ENCODE measurements around the gene RACGAP1. TPM values are rescaled to one million over a fixed set of nuclear protein-coding genes. Genes with fewer than 3 reads are reported as not detected.

RACGAP1 gene
- total and polyA plus RNA-seq, 2 of the 4 experiments (the other 2 are of a cell fraction), result 37.9 to 110 TPM

DNA sequence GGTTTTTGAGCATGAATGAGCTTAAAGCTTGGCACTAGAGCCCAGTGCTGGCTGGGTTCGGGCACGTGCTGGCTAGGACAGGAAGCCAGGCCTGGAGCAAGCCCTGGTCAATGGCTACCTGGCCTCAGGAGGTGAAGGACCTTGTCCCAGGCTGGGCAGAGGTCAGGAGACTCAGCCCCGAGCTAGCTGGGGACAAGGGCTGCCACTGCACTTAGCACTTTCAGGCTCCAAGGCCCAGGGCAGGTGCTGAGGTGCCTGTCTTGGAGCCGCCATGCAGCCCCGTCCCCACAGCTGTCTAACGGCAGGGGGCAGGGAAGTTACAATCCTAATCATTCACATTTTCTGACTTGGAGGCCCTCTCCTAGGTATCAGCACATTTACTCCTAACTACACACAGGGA is 56.8 kb downstream of the RACGAP1 start:
- BruUV-seq (replicated peaks), result no TSS peak

More for the DNA sequence above, 56.8 kb downstream of the RACGAP1 start:
- H2BK5ac ChIP-seq (ENCODE audit: low read depth, low read length, poor library complexity, severe bottlenecking), result no peak overlapping the region
- no peak overlapping the region for H3K23ac ChIP-seq (ENCODE audit: low read depth, low read length)
- in situ Hi-C loops (cut with MboI; ENCODE audit: low sequenced_read_pairs), result loop anchor here (10.0 kb wide), 1 partner anchor 194 kb away; no protein-coding TSS in a partner anchor
- no peak overlapping the region for H3K4me2 ChIP-seq (ENCODE audit: low read depth, low read length)
- no peak overlapping the region for H3K27ac ChIP-seq (ENCODE audit: insufficient read depth, low read length)
- H3K14ac ChIP-seq (replicated peaks; ENCODE audit: low read depth, low read length), result no peak overlapping the region
- no peak overlapping the region for H4K91ac ChIP-seq (ENCODE audit: insufficient read depth, low read depth, low read length)
- H2AFZ ChIP-seq (replicated peaks; ENCODE audit: low read length, poor library complexity), result no peak overlapping the region
- dilution Hi-C loops (cut with HindIII; ENCODE audit: low sequenced_read_pairs, unreplicated experiment), result no loop called here
- no peak overlapping the region for H2AK5ac ChIP-seq (ENCODE audit: low read depth, low read length)
- 72% methylated on average over 3 of the region's 6 CpGs; no CpG with 5 or more reads in 1 of the 2 experiments for WGBS, 2 experiments (ENCODE audit: extremely low coverage in 2 of 2, insufficient read length in 1 of 2)
- no peak for DNase-seq
- TF ChIP-seq RCOR1 (IDR thresholded peaks at IDR 0.05; ENCODE audit: insufficient replicate concordance, low read length) (no peak), BHLHE40 (IDR thresholded peaks at IDR 0.05; ENCODE audit: low read depth, low read length) (no peak), RFX5 (IDR thresholded peaks at IDR 0.05; ENCODE audit: low read depth, low read length) (no peak), MAFK (IDR thresholded peaks at IDR 0.05; ENCODE audit: low read depth, low read length) (no peak), CHD1 (IDR thresholded peaks at IDR 0.05; ENCODE audit: low read depth, low read length) (no peak), POLR2A (IDR thresholded peaks at IDR 0.05; ENCODE audit: low read depth, low read length) (no peak), CEBPB (IDR thresholded peaks at IDR 0.05; ENCODE audit: low read depth, low read length) (no peak), MXI1 (IDR thresholded peaks at IDR 0.05; ENCODE audit: borderline replicate concordance, low read depth, low read length) (no peak), SMC3 (IDR thresholded peaks at IDR 0.05; ENCODE audit: low read depth, low read length) (no peak), MAZ (IDR thresholded peaks at IDR 0.05; ENCODE audit: borderline replicate concordance, low read depth, low read length) (no peak), FOS (IDR thresholded peaks at IDR 0.05; ENCODE audit: low read depth, low read length) (no peak), NFE2L2 (IDR thresholded peaks at IDR 0.05; ENCODE audit: low read depth, low read length) (no peak), RAD21 (IDR thresholded peaks at IDR 0.05; ENCODE audit: low read length) (no peak)
- TF ChIP-seq, protein P1, sequence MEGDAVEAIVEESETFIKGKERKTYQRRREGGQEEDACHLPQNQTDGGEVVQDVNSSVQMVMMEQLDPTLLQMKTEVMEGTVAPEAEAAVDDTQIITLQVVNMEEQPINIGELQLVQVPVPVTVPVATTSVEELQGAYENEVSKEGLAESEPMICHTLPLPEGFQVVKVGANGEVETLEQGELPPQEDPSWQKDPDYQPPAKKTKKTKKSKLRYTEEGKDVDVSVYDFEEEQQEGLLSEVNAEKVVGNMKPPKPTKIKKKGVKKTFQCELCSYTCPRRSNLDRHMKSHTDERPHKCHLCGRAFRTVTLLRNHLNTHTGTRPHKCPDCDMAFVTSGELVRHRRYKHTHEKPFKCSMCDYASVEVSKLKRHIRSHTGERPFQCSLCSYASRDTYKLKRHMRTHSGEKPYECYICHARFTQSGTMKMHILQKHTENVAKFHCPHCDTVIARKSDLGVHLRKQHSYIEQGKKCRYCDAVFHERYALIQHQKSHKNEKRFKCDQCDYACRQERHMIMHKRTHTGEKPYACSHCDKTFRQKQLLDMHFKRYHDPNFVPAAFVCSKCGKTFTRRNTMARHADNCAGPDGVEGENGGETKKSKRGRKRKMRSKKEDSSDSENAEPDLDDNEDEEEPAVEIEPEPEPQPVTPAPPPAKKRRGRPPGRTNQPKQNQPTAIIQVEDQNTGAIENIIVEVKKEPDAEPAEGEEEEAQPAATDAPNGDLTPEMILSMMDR (conservative IDR thresholded peaks at IDR 0.05; ENCODE audit: low read depth, low read length), result no peak
- TF ChIP-seq, protein P2, sequence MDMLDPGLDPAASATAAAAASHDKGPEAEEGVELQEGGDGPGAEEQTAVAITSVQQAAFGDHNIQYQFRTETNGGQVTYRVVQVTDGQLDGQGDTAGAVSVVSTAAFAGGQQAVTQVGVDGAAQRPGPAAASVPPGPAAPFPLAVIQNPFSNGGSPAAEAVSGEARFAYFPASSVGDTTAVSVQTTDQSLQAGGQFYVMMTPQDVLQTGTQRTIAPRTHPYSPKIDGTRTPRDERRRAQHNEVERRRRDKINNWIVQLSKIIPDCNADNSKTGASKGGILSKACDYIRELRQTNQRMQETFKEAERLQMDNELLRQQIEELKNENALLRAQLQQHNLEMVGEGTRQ (IDR thresholded peaks at IDR 0.05; ENCODE audit: low read depth, low read length), result no peak
- TF ChIP-seq, protein P3, sequence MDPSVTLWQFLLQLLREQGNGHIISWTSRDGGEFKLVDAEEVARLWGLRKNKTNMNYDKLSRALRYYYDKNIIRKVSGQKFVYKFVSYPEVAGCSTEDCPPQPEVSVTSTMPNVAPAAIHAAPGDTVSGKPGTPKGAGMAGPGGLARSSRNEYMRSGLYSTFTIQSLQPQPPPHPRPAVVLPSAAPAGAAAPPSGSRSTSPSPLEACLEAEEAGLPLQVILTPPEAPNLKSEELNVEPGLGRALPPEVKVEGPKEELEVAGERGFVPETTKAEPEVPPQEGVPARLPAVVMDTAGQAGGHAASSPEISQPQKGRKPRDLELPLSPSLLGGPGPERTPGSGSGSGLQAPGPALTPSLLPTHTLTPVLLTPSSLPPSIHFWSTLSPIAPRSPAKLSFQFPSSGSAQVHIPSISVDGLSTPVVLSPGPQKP (IDR thresholded peaks at IDR 0.05; ENCODE audit: borderline replicate concordance, low read depth, low read length), result no peak
- no peaks in the 10 kb centered on the region for H3K9me3 ChIP-seq (ENCODE audit: control insufficient read depth, insufficient read depth, low read length)
- H3K18ac ChIP-seq (ENCODE audit: low read depth, low read length), result no peak overlapping the region
- H2BK15ac ChIP-seq (ENCODE audit: low read depth, low read length), result no peak overlapping the region
- no peak overlapping the region for H3K4ac ChIP-seq (ENCODE audit: low read depth, low read length)
- no peak overlapping the region for H3K9ac ChIP-seq (ENCODE audit: low read depth, low read length)
- H3K4me1 ChIP-seq (ENCODE audit: control insufficient read depth, insufficient read depth, low read length), result no peaks in the 10 kb centered on the region
- peaks cover 80% of the 10 kb centered on the region for H3K27me3 ChIP-seq (ENCODE audit: control insufficient read depth, insufficient read depth, low read length)
- H3K56ac ChIP-seq (ENCODE audit: extremely low read depth, insufficient read depth, low read length), result no peak overlapping the region
- no peak overlapping the region for H2BK20ac ChIP-seq (ENCODE audit: low read depth, low read length)
- ChIA-PET CTCF (interaction anchor here (0.7 to 4.0 kb wide), 5 partner anchors 13 to 102 kb away, joined by 3 to 33 read pairs (median 6); no protein-coding TSS in a partner anchor), POLR2A (ENCODE audit: unreplicated experiment) (no interaction called here)
- H2AK9ac ChIP-seq (replicated peaks; ENCODE audit: low read depth, low read length, poor library complexity), result no peak overlapping the region
- no peaks in the 10 kb centered on the region for H3K79me1 ChIP-seq (ENCODE audit: low read depth in 1 of 2, low read length in 2 of 2)
- H4K5ac ChIP-seq (ENCODE audit: low read depth, low read length), result no peak overlapping the region
- no peaks in the 10 kb centered on the region for H3K9me1 ChIP-seq (ENCODE audit: insufficient read depth, low read length)
- H3K36me3 ChIP-seq (ENCODE audit: control insufficient read depth, insufficient read depth, low read length), result no peaks in the 10 kb centered on the region
- H2BK120ac ChIP-seq (ENCODE audit: low read depth, low read length), result no peak overlapping the region
- ATAC-seq (ENCODE audit: low read depth), result no peak
- H3K4me3 ChIP-seq (ENCODE audit: insufficient read depth, low read depth, low read length), result no peak overlapping the region
- no peak overlapping the region for H4K8ac ChIP-seq (ENCODE audit: low read depth in 2 of 2, low read length in 2 of 2)
- no peaks in the 10 kb centered on the region for H4K20me1 ChIP-seq (ENCODE audit: insufficient read depth, low read length)
- intact Hi-C loops (cut with micrococcal nuclease), result loop anchor here (10.0 kb wide), 1 partner anchor 206 kb away; no protein-coding TSS in a partner anchor

All from IMR-90 (cell line).